ENCODE measurements around the gene MACROD2. TPM values are rescaled to one million over a fixed set of nuclear protein-coding genes. Genes with fewer than 3 reads are reported as not detected.

MACROD2 gene
- total RNA-seq, 4 donors from 2014 or later, result 4.0 to 14.1 (median 10.4) TPM

GRCh38 chr20:14724468-14724867, 729.2 kb downstream of the MACROD2 start:
- TF ChIP-seq, protein P1, sequence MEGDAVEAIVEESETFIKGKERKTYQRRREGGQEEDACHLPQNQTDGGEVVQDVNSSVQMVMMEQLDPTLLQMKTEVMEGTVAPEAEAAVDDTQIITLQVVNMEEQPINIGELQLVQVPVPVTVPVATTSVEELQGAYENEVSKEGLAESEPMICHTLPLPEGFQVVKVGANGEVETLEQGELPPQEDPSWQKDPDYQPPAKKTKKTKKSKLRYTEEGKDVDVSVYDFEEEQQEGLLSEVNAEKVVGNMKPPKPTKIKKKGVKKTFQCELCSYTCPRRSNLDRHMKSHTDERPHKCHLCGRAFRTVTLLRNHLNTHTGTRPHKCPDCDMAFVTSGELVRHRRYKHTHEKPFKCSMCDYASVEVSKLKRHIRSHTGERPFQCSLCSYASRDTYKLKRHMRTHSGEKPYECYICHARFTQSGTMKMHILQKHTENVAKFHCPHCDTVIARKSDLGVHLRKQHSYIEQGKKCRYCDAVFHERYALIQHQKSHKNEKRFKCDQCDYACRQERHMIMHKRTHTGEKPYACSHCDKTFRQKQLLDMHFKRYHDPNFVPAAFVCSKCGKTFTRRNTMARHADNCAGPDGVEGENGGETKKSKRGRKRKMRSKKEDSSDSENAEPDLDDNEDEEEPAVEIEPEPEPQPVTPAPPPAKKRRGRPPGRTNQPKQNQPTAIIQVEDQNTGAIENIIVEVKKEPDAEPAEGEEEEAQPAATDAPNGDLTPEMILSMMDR (IDR thresholded peaks at IDR 0.05), result no peak
- TF ChIP-seq POLR2A (IDR thresholded peaks at IDR 0.05), result no peak
- no peak for TF ChIP-seq EP300 (IDR thresholded peaks at IDR 0.05)
- WGBS, 2 donors, result 38 to 44% methylated on average over 1 of the region's 1 CpG

DNA sequence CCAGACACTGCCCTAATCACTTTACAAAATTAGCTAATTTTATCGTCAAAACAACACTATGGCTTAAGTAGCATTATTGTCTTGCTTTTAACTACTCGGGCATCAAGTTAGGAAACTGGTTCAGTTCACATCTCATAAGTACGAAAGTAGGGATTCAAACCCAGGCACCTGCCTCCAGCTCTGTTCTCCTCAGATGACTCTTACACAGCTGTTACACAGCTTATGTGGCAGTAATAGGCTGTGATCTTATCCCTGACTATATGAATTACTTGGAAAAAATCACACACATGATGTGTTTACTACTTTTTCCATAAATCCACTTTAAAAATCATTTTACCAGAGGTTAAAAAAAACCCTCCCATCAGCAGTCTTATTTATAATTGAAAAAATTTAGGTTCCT, 731.3 kb downstream of the MACROD2 start:
- Histone ChIP-seq H3K27me3 (no peaks in the 10 kb centered on the region), H3K27ac (no peak overlapping the region), H3K9me3 (no peaks in the 10 kb centered on the region), H3K4me1 (no peaks in the 10 kb centered on the region), H3K36me3 (no peaks in the 10 kb centered on the region), H3K4me3 (no peak overlapping the region)
- DNase-seq (ENCODE audit: low spot score in 2 of 2), result no peak
- WGBS, 2 donors, result 94 to 97% methylated on average over 3 of the region's 3 CpGs
- no peak for TF ChIP-seq EP300 (IDR thresholded peaks at IDR 0.05)
- TF ChIP-seq, protein P1 (IDR thresholded peaks at IDR 0.05), result no peak
- TF ChIP-seq POLR2A (IDR thresholded peaks at IDR 0.05), result no peak

More at GRCh38 chr20:14724468-14724867, 729.2 kb downstream of the MACROD2 start:
- Histone ChIP-seq H3K4me1 (no peaks in the 10 kb centered on the region), H3K27ac (no peak overlapping the region), H3K9me3 (no peaks in the 10 kb centered on the region), H3K36me3 (no peaks in the 10 kb centered on the region), H3K4me3 (no peak overlapping the region), H3K27me3 (no peaks in the 10 kb centered on the region)
- DNase-seq (ENCODE audit: low spot score in 2 of 2), result no peak

DNA sequence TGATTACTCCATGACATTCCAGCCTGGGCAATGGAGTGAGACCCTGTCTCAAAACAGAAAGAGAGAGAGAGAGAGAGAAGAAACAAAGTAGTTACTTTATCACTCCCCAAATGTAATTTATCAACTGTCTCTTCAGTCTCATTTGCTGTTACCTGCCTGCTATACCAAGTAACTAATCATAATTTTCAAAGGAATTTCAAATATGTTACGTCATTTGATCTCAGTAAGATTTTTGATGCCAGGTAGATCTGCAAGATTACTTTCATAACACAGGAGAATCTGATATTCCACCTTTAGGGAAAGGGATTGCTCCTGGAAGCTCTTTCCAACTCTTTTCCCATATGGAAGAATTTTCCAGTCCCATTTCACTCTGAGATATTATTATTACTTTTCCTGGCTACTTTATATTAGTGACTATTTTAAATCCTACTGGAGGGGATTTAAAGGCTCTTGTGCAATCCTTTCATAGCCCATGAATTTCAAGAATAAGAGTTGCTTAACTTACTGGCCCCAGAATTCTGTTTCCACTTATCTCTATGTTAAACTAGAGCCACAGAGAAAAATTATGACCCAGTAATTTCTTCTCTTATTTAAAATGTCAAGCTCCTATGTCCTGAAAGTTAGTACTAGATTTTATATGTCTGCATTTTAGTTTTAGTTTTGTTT, 732.3 kb downstream of the MACROD2 start:
- DNase-seq (ENCODE audit: low spot score in 2 of 2), result no peak
- TF ChIP-seq POLR2A (IDR thresholded peaks at IDR 0.05) (no peak), EP300 (IDR thresholded peaks at IDR 0.05) (no peak)
- TF ChIP-seq, protein P1 (IDR thresholded peaks at IDR 0.05), result no peak
- no peaks in the 10 kb centered on the region for H3K36me3 ChIP-seq
- H3K9me3 ChIP-seq, result no peaks in the 10 kb centered on the region
- no peak overlapping the region for H3K27ac ChIP-seq
- H3K27me3 ChIP-seq, result no peaks in the 10 kb centered on the region
- 92 to 100% methylated on average over 1 of the region's 1 CpG for WGBS, 2 donors
- no peak overlapping the region for H3K4me3 ChIP-seq
- H3K4me1 ChIP-seq, result no peaks in the 10 kb centered on the region

- peaks cover 0 to 3% (median 0%) of the 10 kb centered on the region in 4 donors for H3K9me3 ChIP-seq
- H3K27ac ChIP-seq, result no peak overlapping the region
- 74 to 76% methylated on average over 3 of the region's 3 CpGs for WGBS, 2 donors
- H3K4me1 ChIP-seq, result no peaks in the 10 kb centered on the region
- DNase-seq (ENCODE audit: low spot score in 2 of 2), result no peak
- TF ChIP-seq POLR2A (IDR thresholded peaks at IDR 0.05), result no peak
- TF ChIP-seq, protein P1 (IDR thresholded peaks at IDR 0.05), result no peak
- TF ChIP-seq EP300 (IDR thresholded peaks at IDR 0.05), result no peak
- no peaks in the 10 kb centered on the region for H3K27me3 ChIP-seq
- H3K36me3 ChIP-seq, result no peaks in the 10 kb centered on the region
- H3K4me3 ChIP-seq, result no peak overlapping the region
Observed at GRCh38 chr20:14729390-14729789, 734.1 kb downstream of the MACROD2 start.

DNA sequence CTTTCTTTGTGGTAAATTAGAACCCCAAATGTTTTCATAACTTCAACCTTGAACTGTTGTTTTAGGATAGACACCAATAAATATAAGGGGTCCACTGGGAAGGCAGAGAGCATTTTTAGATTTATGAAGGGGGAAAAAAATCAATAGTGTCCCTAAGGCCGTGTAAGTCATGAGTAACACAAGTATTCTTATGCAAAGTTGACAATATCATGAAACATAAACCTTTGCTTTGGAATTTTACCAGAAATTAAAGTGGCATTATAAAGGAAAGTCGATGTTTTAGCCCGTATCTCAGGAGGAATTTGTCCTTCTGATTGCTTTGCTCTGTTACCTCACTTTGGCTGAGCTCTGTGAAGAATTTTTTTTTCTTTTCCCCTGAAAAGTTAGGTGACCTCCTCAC, 737.0 kb downstream of the MACROD2 start:
- Histone ChIP-seq H3K4me1 (no peaks in the 10 kb centered on the region), H3K27ac (no peak overlapping the region), H3K27me3 (no peaks in the 10 kb centered on the region), H3K36me3 (no peaks in the 10 kb centered on the region), H3K4me3 (no peak overlapping the region), H3K9me3 (peaks cover 0 to 3% (median 2%) of the 10 kb centered on the region in 4 donors)
- DNase-seq (ENCODE audit: low spot score in 2 of 2), result no peak
- TF ChIP-seq POLR2A (IDR thresholded peaks at IDR 0.05) (no peak), EP300 (IDR thresholded peaks at IDR 0.05) (no peak)
- TF ChIP-seq, protein P1 (IDR thresholded peaks at IDR 0.05), result no peak
- WGBS, 2 donors, result 45 to 50% methylated on average over 3 of the region's 3 CpGs

Data from tibial nerve (tissue), 4 donors.